ENCODE results near the gene MANSC1.

DNA sequence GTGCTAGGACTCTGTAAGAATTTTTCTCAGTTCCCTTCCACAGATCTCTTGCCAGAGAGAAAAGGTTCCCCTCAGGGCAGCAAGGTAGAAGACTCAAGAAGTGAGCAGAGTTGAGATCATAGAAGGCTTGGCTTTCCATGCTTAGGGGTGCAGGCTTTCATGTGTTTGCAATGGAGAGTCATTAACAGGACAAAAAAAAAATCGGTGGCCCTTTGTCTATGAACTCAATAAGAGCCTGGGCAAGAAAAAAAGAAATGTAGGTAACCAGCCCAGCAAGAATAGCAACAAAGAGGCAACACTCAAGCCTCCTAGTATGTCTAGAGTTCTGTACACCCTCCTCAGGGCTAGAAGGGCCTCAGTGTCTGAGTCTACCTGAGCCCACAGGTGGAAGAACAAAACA lies 59.8 kb downstream of the MANSC1 start:
- no peak for TF ChIP-seq POLR2AphosphoS5 (IDR thresholded peaks at IDR 0.05)
- no peak for TF ChIP-seq CTCF (IDR thresholded peaks at IDR 0.05)
- TF ChIP-seq POLR2A (IDR thresholded peaks at IDR 0.05), result no peak
- no peak for TF ChIP-seq EP300 (IDR thresholded peaks at IDR 0.05; ENCODE audit: low read depth)
